PC-9 (cell line): Measurements from ENCODE around the gene ZNF593. TPM values are rescaled to one million over a fixed set of nuclear protein-coding genes. Genes with fewer than 3 reads are reported as not detected.

ENCODE experiments used
- BruUV-seq: library from RNA; stranded (reverse); fragments of 400-500 nt; replicated peaks from 2 replicates; lab custom pipeline; 2021; lab: Mats Ljungman, UMichigan
- CTCF ChIA-PET: fragments of 300-600 bp; sonication (Branson Sonifier 250); formaldehyde crosslinking; loops from one replicate; lab custom pipeline; 2022; ENCODE audit warnings: antibody characterized with exemption; lab: Charles Lee
- POLR2A ChIA-PET: fragments of 300-600 bp; sonication (Branson Sonifier 250); formaldehyde crosslinking; loops from one replicate; lab custom pipeline; 2022; ENCODE audit warnings: antibody characterized with exemption; ENCODE audit not compliant: unreplicated experiment; lab: Charles Lee
- DNase-seq, 2 experiments: peaks; one replicate each; pipeline versions ENCODE4 v3.0.0 to v3.0.0-alpha.2; 2015 to 2022; ENCODE audit warnings: mixed read lengths in 1 of 2
- H2AFZ ChIP-seq: fragments of 200-600 bp; sonication (generic); 2 replicates; pipeline ENCODE4 v1.8.1; 2017; ENCODE audit warnings: antibody characterized with exemption
- H3F3A ChIP-seq: fragments of 200-600 bp; sonication (generic); 2 replicates; pipeline ENCODE4 v1.8.1; 2017; ENCODE audit warnings: antibody characterized with exemption, mild to moderate bottlenecking, low read depth; ENCODE audit not compliant: insufficient read depth
- H3K27ac ChIP-seq: fragments of 200-600 bp; sonication (generic); 2 replicates; pipeline ENCODE4 v1.6.1; 2016; ENCODE audit warnings: mixed run types
- H3K27me3 ChIP-seq: fragments of 200-600 bp; sonication (generic); 2 replicates; pipeline ENCODE4 v1.6.1; 2016; ENCODE audit warnings: low read depth, mixed run types; ENCODE audit not compliant: insufficient read depth
- H3K36me3 ChIP-seq: fragments of 200-600 bp; sonication (generic); 2 replicates; pipeline ENCODE4 v1.6.1; 2016; ENCODE audit warnings: low read depth, mixed run types
- H3K4me1 ChIP-seq: fragments of 200-600 bp; sonication (generic); replicated peaks from 2 replicates; pipeline ENCODE4 v1.6.1; 2016; ENCODE audit warnings: mixed run types; ENCODE audit not compliant: insufficient read depth
- H3K4me2 ChIP-seq: fragments of 200-600 bp; sonication (generic); 2 replicates; pipeline ENCODE4 v1.6.1; 2017; ENCODE audit warnings: mixed run types
- H3K4me3 ChIP-seq: fragments of 200-600 bp; sonication (generic); 2 replicates; pipeline ENCODE4 v1.6.1; 2016; ENCODE audit warnings: mixed run types
- H3K79me2 ChIP-seq: fragments of 200-600 bp; sonication (generic); 2 replicates; pipeline ENCODE4 v1.6.1; 2017; ENCODE audit warnings: low read depth, mixed run types
- H3K9me2 ChIP-seq: fragments of 200-600 bp; sonication (generic); 2 replicates; pipeline ENCODE4 v1.8.1; 2017; ENCODE audit warnings: mild to moderate bottlenecking; ENCODE audit not compliant: insufficient read depth
- H3K9me3 ChIP-seq: fragments of 200-600 bp; sonication (generic); 2 replicates; pipeline ENCODE4 v1.8.1; 2016; ENCODE audit warnings: low read depth; ENCODE audit not compliant: insufficient read depth
- H4K20me1 ChIP-seq: fragments of 200-600 bp; sonication (generic); 2 replicates; pipeline ENCODE4 v1.8.1; 2017; ENCODE audit not compliant: insufficient read depth
- CTCF ChIP-seq: fragments of 200-600 bp; sonication (generic); conservative IDR thresholded peaks from 2 replicates; pipeline ENCODE4 v1.6.1; 2017; ENCODE audit warnings: mixed run types, antibody characterized with exemption, mild to moderate bottlenecking, moderate library complexity
- EZH2 ChIP-seq: fragments of 200-600 bp; sonication (generic); IDR thresholded peaks from 2 replicates; pipeline ENCODE4 v1.8.0; 2017; ENCODE audit warnings: antibody characterized with exemption, low read depth
- intact Hi-C: fragments of 100-400 bp; cut with micrococcal nuclease; formaldehyde crosslinking; loops from one replicate; pipeline ENCODE4 v1.10.0; 2022; ENCODE audit not compliant: unreplicated experiment
- total RNA-seq: library from RNA; stranded (reverse); gene quantifications from 2 replicates; pipeline ENCODE4 v1.2.3, GENCODE V29; 2021

ZNF593 gene
- total RNA-seq, 1 experiment from 2014 or later, result 37.0 TPM

DNA sequence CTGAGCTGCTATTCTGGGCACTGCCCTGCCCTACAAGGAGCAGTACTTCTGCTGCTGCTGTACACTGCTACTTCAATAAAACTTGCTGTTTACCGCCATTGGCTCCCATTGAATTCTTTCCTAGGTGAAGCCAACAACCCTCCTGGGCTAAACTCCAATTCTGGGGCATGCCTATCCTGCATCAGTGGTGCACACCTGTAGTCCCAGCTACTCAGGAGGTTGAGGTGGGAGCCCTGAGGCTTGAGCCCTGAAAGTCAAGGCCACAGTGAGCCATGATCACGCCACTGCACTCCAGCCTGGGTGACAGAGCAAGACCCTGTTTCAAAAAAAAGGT, 36.9 kb upstream of the ZNF593 start:
- no peaks in the 10 kb centered on the region for H4K20me1 ChIP-seq
- BruUV-seq, result no TSS peak
- no peaks in the 10 kb centered on the region for H3F3A ChIP-seq
- no peak overlapping the region for H2AFZ ChIP-seq
- no peaks in the 10 kb centered on the region for H3K9me2 ChIP-seq
- no peak for DNase-seq
- H3K36me3 ChIP-seq, result no peaks in the 10 kb centered on the region
- POLR2A ChIA-PET, result interaction anchor here (0.5 to 0.6 kb wide), 2 partner anchors 15 to 55 kb away, joined by 7 read pairs; no protein-coding TSS in a partner anchor
- intact Hi-C loops, result no loop called here
- no peaks in the 10 kb centered on the region for H3K27me3 ChIP-seq
- no peak overlapping the region for H3K4me2 ChIP-seq
- CTCF ChIA-PET, result no interaction called here
- H3K27ac ChIP-seq, result no peak overlapping the region
- peaks cover 4% of the 10 kb centered on the region for H3K4me1 ChIP-seq
- no peaks in the 10 kb centered on the region for H3K79me2 ChIP-seq
- no peaks in the 10 kb centered on the region for H3K9me3 ChIP-seq
- TF ChIP-seq EZH2 (no peak), CTCF (no peak)
- H3K4me3 ChIP-seq, result no peak overlapping the region

DNA sequence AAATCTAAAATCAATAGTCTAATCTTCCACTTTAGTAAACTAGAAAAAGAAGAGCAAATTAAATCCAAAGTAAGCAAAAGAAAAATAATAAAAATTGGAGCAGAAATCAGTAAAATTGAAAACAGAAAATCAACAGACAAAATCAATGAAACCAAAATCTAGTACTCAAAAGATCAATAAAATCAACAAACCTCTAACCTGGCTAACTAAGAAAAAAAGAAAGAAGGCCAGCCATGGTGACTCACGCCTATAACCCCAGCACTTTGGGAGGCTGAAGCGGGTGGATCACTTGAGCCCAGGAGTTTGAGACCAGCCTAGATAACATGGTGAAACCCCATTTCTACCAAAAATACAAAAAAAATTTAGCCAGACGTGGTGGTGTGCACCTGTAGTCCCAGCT, 35.2 kb upstream of the ZNF593 start:
- ChIA-PET POLR2A (no interaction called here), CTCF (no interaction called here)
- no peak for DNase-seq
- no peak for TF ChIP-seq EZH2
- TF ChIP-seq CTCF, result no peak
- H3K27ac ChIP-seq, result no peak overlapping the region
- no peak overlapping the region for H3K4me2 ChIP-seq
- H3F3A ChIP-seq, result no peaks in the 10 kb centered on the region
- H3K4me3 ChIP-seq, result no peak overlapping the region
- no peaks in the 10 kb centered on the region for H3K4me1 ChIP-seq
- H4K20me1 ChIP-seq, result no peaks in the 10 kb centered on the region
- H3K9me3 ChIP-seq, result no peaks in the 10 kb centered on the region
- H3K79me2 ChIP-seq, result no peaks in the 10 kb centered on the region
- H3K27me3 ChIP-seq, result no peaks in the 10 kb centered on the region
- no peaks in the 10 kb centered on the region for H3K9me2 ChIP-seq
- no TSS peak for BruUV-seq
- no peaks in the 10 kb centered on the region for H3K36me3 ChIP-seq
- H2AFZ ChIP-seq, result no peak overlapping the region
- intact Hi-C loops, result no loop called here

DNA sequence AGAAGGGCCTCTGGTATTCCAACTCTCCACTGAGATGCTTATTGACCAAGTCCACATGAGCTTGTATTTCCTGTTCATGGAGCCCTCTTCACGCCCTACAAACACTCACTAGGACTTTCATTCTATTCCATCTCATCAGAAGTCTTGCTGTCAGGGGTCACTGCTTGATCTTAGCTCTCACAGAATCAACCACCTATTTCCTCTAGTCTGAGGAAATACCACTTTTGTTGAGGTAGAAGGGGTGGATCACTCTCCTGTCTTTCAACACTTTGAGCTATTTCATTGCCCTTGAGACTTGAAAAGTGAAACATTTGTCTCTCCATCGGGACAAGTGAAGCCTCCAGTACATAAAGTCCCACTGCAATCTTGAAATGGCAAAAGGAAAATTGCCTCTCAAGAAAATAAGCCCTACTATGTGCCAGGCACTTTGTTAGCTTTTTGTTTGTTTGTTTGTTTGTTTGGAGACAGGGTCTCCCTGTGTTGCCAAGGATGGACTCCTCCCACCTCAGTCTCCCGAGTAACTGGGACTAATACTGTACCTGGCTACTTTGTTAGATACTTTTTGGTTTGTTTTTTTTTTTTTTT, 30.6 kb upstream of the ZNF593 start:
- ChIA-PET CTCF (interaction anchor here (1.1 kb wide), 1 partner anchor 103 kb away, joined by 4 read pairs; no protein-coding TSS in a partner anchor), POLR2A (interaction anchor here (0.6 to 0.7 kb wide), 2 partner anchors 507 to 571 kb away, joined by 4 to 8 read pairs; no protein-coding TSS in a partner anchor)
- H3K9me3 ChIP-seq, result no peaks in the 10 kb centered on the region
- no peaks in the 10 kb centered on the region for H3K9me2 ChIP-seq
- no peak overlapping the region for H3K4me2 ChIP-seq
- TF ChIP-seq EZH2 (no peak), CTCF (no peak)
- DNase-seq, result no peak
- no peak overlapping the region for H2AFZ ChIP-seq
- no peak overlapping the region for H3K27ac ChIP-seq
- no peaks in the 10 kb centered on the region for H4K20me1 ChIP-seq
- no peaks in the 10 kb centered on the region for H3K27me3 ChIP-seq
- no TSS peak for BruUV-seq
- no peaks in the 10 kb centered on the region for H3K36me3 ChIP-seq
- H3K4me3 ChIP-seq, result no peak overlapping the region
- intact Hi-C loops, result no loop called here
- no peaks in the 10 kb centered on the region for H3F3A ChIP-seq
- H3K4me1 ChIP-seq, result no peaks in the 10 kb centered on the region
- no peaks in the 10 kb centered on the region for H3K79me2 ChIP-seq
